ENCODE data around the gene IL1RAPL2. TPM values are rescaled to one million over a fixed set of nuclear protein-coding genes. Genes with fewer than 3 reads are reported as not detected.

The IL1RAPL2 gene
- polyA plus RNA-seq, 1 experiment = not detected

GRCh38 chrX:105052926-105053325 is 486.9 kb downstream of the IL1RAPL2 start:
- Histone ChIP-seq H3K4me3 (ENCODE audit: low read depth, low read length) (no peak overlapping the region), H3K36me3 (ENCODE audit: control insufficient read depth, insufficient read depth, low read length) (no peaks in the 10 kb centered on the region), H3K27me3 (ENCODE audit: control insufficient read depth, insufficient read depth, low read length) (no peaks in the 10 kb centered on the region)
- no peak for DNase-seq (ENCODE audit: low read depth)
- ChIA-PET POLR2A (no interaction called here), CTCF (no interaction called here)
- TF ChIP-seq CTCF (IDR thresholded peaks at IDR 0.05; ENCODE audit: insufficient read depth, low read depth, low read length) = no peak

- Histone ChIP-seq H3K27me3 (ENCODE audit: control insufficient read depth, insufficient read depth, low read length) (no peaks in the 10 kb centered on the region), H3K36me3 (ENCODE audit: control insufficient read depth, insufficient read depth, low read length) (no peaks in the 10 kb centered on the region), H3K4me3 (ENCODE audit: low read depth, low read length) (no peak overlapping the region)
- ChIA-PET POLR2A (no interaction called here), CTCF (no interaction called here)
- no peak for TF ChIP-seq CTCF (IDR thresholded peaks at IDR 0.05; ENCODE audit: insufficient read depth, low read depth, low read length)
- DNase-seq (ENCODE audit: low read depth) = no peak
Observed at GRCh38 chrX:105063743-105064142, 497.7 kb downstream of the IL1RAPL2 start.

GRCh38 chrX:105098201-105098600 is 532.2 kb downstream of the IL1RAPL2 start:
- ChIA-PET CTCF (no interaction called here), POLR2A (no interaction called here)
- no peak for TF ChIP-seq CTCF (IDR thresholded peaks at IDR 0.05; ENCODE audit: insufficient read depth, low read depth, low read length)

GRCh38 chrX:105098812-105099211 is 532.8 kb downstream of the IL1RAPL2 start:
- no peaks in the 10 kb centered on the region for H3K27me3 ChIP-seq (ENCODE audit: control insufficient read depth, insufficient read depth, low read length)
- H3K4me3 ChIP-seq (ENCODE audit: low read depth, low read length) = no peak overlapping the region
- TF ChIP-seq CTCF (IDR thresholded peaks at IDR 0.05; ENCODE audit: insufficient read depth, low read depth, low read length) = no peak
- ChIA-PET POLR2A (no interaction called here), CTCF (no interaction called here)
- no peaks in the 10 kb centered on the region for H3K36me3 ChIP-seq (ENCODE audit: control insufficient read depth, insufficient read depth, low read length)
- no peak for DNase-seq (ENCODE audit: low read depth)

More at GRCh38 chrX:105098201-105098600, 532.2 kb downstream of the IL1RAPL2 start:
- no peaks in the 10 kb centered on the region for H3K27me3 ChIP-seq (ENCODE audit: control insufficient read depth, insufficient read depth, low read length)
- H3K4me3 ChIP-seq (ENCODE audit: low read depth, low read length) = no peak overlapping the region
- no peaks in the 10 kb centered on the region for H3K36me3 ChIP-seq (ENCODE audit: control insufficient read depth, insufficient read depth, low read length)
- DNase-seq (ENCODE audit: low read depth) = no peak

- no peak overlapping the region for H3K4me3 ChIP-seq (ENCODE audit: low read depth, low read length)
- no peak for DNase-seq (ENCODE audit: low read depth)
- TF ChIP-seq CTCF (IDR thresholded peaks at IDR 0.05; ENCODE audit: insufficient read depth, low read depth, low read length) = no peak
- POLR2A ChIA-PET = no interaction called here
- H3K36me3 ChIP-seq (ENCODE audit: control insufficient read depth, insufficient read depth, low read length) = no peaks in the 10 kb centered on the region
- CTCF ChIA-PET = interaction anchor here (0.9 kb wide), 1 partner anchor 10 kb away, joined by 4 read pairs; no protein-coding TSS in a partner anchor
- no peaks in the 10 kb centered on the region for H3K27me3 ChIP-seq (ENCODE audit: control insufficient read depth, insufficient read depth, low read length)
Observed at GRCh38 chrX:105101378-105101777, 535.4 kb downstream of the IL1RAPL2 start.

Data from BJ (cell line).